HPDE6-E6E7 (cell line): Measurements from ENCODE around the gene GJA8.
"Not testable (repeated sequence)": the region's sequence is repeated elsewhere in the genome, so short reads cannot be mapped to it uniquely, and the experiment has no call there.

ENCODE experiments used
- DNase-seq: peaks from one replicate; pipeline ENCODE4 v3.0.0; 2011; ENCODE audit warnings: missing footprints; ENCODE audit errors: extremely low spot score

Gene GJA8

DNA sequence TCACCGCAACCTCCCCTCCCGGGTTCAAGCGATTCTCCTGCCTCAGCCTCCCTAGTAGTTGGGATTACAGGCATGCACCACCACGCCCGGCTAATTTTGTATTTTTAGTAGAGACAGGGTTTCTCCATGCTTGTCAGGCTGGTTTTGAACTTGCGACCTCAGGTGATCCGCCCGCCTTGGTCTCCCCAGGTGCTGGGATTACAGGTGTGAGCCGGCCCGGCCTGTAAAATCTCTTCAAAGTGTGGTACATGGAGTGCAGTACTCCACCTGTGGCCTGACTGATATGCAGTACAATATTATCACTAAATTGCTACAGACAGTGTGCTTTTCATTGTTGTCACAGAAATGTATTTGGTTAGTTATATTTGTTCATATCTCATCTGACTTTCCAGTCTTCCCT lies 25.1 kb downstream of the GJA8 start:
- DNase-seq, result not testable (repeated sequence)

DNA sequence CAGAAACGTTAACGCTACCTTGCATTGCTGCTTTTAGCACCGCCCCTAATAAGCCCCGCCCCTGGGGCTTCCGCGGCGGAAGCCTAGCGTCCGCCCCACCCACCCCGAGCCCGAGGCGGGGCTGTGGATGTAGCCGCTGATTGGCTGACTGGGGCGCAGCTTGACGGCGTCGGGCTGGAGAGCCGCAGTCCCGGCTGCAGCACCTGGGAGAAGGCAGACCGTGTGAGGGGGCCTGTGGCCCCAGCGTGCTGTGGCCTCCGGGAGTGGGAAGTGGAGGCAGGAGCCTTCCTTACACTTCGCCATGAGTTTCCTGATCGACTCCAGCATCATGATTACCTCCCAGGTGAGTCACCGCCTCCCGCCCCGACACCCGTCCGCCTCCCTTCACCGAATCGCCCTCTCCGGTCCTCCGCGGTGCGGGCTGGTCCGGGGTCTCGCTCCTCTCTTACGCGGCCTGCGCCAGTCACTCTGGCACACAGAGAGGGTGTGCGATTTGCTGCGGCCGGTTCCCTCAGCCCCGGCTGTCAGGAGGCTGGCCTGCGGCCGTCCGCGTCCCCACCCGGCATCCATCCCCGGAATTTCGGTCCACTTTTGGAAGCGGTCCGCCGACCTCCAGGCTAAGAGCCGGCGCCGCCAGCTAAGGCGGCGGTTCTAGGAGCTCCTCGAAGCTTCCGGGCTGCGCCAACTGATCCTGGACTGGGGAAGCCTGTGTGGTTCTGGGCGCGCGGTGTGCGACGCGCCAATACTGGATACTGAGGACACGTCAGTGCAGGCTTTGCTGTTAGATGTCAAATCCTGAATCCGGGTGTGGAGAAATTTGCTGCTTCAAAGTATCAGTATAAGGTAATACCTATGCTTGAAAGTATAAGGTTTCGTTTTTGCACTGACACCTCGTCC lies 25.9 kb downstream of the GJA8 start, which contains the start of gene GPR89B:
TSS of gene GPR89B (plus strand) at position 185 of the 897 bp plus-strand sequence. CDS start at position 302, 117 bp downstream.
- DNase-seq, result peak; percentile 66

DNA sequence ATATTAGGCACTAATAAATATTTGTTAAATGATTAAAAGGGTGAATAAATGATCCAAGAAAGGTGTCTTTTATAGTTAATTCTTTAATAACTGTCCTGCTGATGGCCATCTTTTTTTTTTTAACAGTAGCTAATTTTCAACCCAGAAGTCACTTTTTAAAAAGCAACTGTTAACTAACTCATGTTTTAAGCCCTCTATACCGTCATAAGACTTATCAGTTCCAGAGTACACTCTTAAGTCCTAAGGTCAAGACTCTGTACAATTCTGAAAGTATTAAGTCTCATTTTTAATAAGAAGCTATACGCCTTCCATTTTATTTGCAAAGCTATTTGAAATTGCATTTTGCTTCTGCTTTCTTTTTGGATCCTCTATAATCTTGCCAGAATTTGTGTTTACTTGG lies 28.5 kb downstream of the GJA8 start:
- DNase-seq, result not testable (repeated sequence)

DNA sequence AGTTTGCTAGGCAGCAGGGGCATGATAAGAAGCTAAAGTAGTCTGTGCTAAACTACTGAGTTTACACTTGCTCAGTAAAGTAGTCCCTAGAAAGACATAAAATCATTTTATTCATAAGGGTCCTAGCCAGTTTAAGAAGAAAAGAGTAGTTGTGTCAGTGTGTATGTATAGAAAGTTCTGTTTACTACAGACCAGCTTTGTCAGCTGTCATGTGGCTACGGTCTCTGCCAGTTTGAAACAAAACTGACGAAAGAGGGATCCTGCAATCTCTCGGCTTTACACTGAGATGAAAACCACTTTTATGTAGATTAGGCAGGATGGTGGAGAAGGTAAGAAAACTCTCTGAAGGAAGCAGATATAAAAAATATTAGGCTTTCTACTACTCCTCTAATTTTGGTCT lies 32.7 kb downstream of the GJA8 start:
- DNase-seq, result not testable (repeated sequence)

DNA sequence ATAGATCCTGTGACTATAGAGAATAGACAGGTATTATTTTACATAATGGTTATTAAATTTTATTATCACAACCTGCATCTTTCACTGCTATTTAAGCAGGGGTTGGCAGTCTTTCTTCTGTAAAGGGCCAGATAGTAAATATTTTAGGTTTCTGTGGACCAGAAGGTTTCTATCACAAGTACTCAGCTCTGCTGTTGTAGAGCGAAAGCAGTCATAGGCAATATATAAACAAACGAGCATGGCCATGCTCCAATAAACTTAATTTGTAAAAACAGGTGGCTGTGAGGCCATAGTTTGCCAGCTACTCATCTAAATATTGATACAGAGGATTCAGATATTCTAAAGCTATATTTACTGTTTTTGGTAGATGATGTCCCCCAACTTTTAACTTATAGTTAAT lies 37.9 kb downstream of the GJA8 start:
- DNase-seq, result not testable (repeated sequence)

DNA sequence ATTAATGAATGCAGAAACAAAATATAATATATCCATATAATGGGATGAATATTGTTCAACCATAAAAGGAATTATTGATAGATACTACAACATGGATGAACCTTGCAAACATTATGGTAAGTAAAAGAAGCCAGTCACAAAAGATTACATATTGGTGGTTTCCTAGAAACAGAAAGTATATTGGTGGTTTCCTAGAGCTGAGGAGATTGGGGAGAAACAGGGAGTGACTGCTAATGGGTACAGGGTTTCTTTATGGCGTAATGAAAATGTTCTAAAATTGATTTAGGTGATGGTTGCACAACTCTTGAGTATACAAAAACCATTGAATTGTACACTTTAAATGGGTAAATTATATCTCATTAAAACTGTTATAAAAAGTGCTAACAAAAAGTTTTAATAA lies 40.0 kb downstream of the GJA8 start:
- DNase-seq, result not testable (repeated sequence)

DNA sequence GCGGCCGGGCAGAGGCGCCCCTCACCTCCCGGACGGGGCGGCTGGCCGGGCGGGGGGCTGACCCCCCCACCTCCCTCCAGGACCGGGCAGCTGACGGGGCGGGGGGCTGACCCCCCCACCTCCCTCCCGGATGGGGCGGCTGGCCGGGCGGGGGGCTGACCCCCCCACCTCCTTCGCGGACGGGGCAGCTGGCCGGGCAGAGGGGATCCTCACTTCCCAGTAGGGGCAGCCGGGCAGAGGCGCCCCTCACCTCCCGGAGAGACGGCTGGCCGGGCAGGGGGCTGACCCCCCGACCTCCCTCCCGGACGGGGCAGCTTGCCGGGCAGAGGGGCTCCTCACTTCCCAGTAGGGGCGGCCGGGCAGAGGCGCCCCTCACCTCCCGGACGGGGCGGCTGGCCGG lies 46.9 kb downstream of the GJA8 start:
- DNase-seq, result not testable (repeated sequence)
